GM03348 (cell line): Measurements from ENCODE around the gene LEFTY1.
A peak's percentile ranks its signal among the peaks of the same experiment; 100 is the strongest.
"Not testable (repeated sequence)": the region's sequence is repeated elsewhere in the genome, so short reads cannot be mapped to it uniquely, and the experiment has no call there.

Experiments used
- DNase-seq: peaks from one replicate; pipeline ENCODE4 v3.0.0; 2012; ENCODE audit warnings: low spot score

The LEFTY1 gene

DNA sequence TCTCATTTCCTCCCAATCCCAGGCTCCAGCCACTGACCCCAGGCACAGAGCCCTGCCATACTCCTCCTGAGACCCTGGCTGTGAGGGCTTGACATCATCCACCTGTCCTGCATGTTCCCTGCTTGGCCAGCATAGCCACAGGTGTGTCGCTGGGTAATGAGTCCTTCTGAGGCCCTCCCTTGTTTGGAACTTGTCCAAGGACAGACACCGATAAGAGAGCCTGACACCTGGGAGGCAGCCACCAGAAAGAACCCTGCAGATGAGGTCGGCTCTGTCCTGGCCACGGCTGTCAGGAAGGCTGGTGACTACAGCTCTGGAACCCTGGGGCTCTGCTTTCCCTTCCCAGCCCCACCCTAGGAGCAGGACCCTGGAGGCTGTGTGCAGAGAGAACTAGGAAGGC, 41.3 kb downstream of the LEFTY1 start:
- no peak for DNase-seq

DNA sequence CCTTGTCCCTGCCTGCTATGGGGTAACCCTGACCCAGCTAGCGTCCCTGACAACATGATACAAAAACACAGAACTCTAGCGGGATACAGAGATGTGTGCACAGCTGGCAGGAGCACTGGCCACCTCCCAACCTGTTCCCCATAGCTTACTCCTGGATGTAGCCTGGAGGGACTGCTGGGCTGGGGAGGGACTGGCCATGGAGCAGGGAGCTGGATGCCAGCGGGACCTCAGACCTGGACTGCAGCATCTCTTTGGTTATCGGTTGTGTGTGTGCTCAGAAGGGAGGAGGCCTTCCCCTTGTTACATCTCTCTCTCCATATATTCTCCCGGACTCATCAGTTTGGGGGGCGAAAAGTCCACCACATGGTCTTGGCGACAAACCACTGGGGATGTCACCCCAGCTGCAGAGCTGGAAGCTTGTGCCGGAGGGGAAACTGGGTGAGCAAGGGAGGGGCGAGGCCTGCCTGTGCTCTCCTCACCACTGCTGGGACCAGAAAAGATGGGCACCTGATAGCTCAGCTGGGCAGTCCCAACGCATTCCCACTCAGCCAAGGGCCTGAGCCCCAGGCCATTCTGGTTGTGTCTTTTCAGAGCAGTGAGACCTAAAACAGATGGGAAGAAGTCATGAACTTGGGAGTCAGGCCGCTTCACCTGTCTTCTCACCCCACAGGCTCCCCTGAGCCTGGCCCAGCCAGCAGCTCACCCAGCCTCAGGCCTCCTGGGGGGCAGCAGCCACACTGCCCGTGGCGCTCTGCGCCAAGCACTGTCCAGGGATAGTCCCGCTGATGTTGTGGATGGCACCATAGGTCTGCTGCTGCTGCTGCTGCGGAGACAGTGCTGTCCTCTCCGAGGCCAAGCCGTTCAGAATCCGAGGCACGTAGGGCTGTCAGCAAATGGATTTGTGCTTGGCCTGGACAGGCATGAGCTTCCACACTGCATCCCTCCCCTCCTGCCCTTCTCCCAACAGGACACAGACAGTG, 42.3 kb downstream of the LEFTY1 start:
- DNase-seq = no peak

DNA sequence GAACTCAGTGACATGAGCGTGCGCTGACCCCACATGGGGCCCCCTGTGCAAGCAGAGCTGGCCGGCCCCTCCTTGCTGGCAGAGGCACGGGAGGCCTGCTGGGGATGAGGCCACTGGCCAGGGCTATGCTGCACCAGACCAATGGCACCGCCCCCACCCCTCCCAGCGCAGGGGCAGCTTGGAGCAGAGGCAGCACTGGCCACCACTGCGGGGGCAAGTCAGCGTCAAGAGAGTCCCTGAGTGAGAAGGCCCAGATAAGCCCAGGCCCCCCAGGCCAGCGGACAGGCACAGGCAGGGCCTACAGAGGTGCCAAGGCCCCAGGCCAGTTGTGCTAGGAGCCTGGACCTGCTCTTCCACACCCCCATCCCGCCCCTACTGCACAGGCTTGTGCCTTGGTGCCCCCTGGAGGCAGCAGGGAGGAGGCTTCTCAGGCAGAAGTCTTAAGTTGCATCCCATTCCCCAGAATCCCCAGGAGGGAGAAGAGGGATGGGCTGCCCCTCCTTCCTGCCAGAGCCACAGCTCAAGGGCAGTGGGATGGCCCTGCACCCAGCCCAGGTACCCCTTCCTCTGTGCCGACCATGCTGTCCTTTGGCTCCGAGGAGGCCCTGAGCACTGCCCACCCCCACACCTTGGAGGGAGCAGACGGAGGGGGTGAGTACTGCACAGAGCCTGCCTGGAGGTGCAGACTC, 43.2 kb downstream of the LEFTY1 start:
- DNase-seq = peak; percentile 90

DNA sequence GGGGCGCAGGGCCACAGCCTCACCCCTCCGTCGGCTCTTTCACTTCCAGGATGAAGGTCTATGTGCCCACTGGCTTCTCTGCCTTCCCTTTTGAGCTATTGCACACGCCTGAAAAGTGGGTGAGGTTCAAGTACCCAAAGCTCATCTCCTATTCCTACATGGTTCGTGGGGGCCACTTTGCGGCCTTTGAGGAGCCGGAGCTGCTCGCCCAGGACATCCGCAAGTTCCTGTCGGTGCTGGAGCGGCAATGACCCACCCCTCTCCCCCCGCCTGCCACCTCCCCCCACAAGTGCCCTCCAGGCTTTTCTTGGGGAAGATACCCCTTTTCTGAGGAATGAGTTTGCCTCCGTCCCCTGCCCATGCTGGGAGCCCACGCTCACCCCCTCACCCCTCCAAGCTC, 43.8 kb downstream of the LEFTY1 start:
- no peak for DNase-seq

DNA sequence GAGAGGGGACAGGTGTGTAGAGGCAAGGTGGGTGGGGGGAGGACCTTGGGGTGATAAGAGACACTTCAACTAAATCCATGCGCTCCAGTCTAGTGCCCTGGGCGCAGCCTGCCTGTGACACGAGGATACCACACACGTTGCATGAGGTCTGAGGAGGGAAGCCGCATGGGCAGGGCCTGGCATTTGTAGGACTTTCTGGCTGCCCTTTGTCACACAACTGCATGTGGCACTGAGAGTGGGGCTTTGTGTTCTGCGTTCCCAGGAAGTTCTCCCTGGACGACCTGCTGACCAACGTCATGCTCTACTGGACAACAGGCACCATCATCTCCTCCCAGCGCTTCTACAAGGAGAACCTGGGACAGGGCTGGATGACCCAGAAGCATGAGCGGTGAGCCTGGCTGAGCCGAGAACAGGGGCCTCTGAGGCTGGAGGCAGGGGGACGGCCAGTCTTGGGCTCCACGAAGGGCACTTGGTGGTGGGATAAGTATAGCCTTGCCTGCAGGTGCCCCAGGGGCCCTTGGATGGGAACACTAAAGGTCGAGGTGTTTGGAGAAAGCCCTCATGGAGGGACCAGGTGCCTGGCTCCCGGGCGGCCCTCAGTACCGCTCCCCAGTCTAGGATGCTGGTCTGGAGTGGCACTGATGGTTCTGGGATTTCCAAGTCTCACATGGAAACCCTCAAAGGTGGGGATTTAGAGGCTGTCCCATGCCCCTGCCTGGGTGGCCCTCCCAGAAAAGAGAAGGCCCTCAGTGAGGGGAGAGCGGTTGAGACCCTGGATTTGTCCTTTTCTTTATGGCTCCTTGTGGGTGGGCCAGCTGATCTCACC, 44.5 kb downstream of the LEFTY1 start:
- no peak for DNase-seq

DNA sequence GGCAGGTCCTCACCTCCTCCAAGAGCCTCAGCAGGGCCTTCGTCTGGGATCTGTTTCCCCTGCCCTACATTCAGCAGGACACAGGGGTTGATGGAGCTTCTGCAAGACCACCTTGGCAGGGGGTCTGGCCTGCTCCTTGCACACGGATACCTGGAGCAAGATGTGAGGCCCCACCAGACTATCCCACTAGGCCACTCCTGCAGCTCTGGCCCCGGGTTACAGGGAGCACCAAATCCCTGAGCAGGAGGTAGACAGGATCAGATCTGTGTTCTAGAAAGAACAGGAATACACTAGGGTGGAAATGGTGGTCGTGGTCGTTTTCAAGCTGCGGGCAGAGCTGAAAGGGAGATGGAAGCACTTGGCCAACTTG, 45.5 kb downstream of the LEFTY1 start:
- DNase-seq = no peak

DNA sequence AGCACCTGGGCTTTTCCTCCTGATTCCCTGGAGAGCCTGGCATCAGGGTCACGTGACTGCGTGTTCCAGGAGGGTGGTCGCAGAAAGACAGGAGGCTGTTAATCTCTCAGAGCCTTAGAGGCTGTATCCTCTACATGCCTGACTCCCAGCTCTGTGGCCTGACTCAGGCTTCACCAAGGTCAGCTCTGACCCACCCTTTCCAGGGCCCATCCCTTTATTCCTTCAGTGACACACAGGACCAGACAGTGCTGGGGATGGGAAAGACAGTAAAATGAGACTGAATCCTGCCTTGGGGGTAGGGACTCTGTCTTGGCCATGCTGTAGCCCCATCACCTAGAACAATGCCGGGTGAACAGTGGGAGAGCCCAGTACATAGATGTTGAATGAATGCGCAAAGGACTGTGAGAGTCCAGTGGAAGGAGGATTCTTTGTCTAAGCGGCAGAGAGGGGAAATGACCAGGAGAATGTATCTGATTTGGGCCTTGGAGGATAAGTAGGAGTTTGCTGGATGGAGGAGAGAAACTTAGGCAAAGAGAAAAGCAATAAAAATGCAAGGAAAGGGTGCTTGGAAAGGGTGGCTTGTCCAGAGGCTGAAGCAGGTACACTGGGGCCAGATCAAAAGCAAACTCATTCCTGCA, 46.0 kb downstream of the LEFTY1 start:
- DNase-seq = no peak

DNA sequence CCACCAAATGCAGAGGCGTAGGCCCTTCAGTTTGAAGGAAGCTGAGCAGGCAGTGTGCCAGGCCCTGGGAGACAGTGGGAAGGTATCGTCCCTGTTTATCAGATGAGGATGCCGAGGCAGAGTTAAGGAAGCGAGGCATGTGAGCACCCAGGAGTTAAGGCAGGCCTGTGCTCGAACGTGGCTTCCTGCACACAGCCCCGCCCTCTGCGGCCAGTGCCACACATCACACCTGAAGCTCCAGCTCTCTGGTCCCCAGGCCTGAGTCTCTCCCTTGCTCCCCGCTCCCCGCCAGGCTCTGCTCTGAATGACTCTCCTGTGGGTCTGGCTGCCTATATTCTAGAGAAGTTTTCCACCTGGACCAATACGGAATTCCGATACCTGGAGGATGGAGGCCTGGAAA, 46.9 kb downstream of the LEFTY1 start:
- DNase-seq = no peak

DNA sequence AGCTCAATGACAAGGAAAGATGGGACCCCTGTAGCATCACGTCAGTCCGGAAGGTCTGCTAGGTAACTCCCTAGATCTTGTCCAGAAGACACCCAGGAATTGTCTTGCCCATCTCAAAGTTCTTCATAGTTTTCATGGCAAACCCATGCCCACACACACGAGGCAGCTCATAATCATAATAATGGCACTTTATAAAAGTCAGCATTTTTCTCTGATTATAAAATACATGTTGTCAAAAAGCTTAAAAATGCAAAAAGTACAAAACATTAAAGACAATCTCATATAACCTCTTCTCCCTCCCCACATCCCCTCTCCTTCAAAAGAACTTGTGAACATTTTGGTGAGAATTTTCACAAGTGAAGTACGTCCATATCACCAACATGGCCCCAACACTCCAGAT, 48.2 kb downstream of the LEFTY1 start:
- DNase-seq = no peak

DNA sequence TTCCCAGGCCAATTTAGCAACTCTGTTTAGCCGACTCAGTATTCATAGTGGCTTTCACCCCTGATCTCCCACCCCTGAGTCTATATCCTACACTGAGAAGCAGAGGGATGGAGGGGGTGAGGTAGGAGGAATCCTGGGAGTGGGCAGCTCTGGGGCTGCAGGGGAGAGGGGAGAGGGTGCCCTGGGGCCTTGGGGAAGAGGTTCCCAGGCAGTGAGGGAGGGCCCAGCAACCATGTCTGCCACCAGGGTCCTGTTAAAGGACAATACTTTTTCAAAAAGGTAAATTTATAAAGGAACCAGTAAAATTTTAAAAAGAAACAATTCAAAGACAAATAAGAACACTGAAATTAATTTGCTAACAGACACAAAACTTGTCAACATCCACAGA, 48.7 kb downstream of the LEFTY1 start:
- DNase-seq = no peak

DNA sequence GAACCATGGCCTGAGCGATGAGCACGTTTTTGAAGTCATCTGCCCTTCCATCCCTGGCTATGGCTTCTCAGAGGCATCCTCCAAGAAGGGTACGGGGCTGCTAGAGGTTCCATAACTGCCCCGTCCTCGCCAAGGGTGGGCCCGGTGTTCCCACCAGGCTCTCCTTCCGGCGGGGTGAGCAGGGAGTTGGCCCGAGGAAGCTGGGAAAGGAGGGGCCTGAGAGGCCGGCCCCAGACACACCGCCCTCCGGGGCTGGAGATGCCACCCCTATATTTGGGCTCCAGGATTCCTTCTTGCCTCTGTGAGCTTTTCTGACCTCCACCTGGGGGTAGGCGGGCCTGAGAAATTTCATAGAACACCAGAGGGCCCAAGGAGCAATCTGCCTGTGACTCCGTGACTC, 50.2 kb downstream of the LEFTY1 start:
- no peak for DNase-seq

DNA sequence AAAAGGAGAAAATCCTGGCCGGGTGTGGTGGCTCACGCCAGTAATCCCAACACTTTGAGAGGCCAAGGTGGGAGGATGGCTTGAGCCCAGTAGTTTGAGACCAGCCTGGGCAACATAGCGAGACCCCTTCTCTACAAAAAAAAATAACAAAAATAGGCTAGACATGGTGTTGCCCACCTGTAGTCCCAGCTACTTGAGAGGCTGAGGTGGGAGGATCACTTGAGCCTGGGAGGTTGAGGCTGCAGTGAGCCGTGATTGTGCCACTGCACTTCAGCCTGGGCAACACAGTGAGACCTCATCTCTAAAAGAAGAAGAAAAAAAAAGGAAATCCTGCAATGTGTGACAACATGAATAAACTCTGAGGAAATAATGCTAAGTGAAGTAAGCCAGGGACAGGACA, 52.6 kb downstream of the LEFTY1 start:
- DNase-seq = not testable (repeated sequence)
